Mucosa of descending colon (tissue), 3 donors: ENCODE measurements around the gene MRPL10. TPM values are rescaled to one million over a fixed set of nuclear protein-coding genes. Genes with fewer than 3 reads are reported as not detected.

Source experiments
- ATAC-seq: fragments of 200-7000 bp; cut with Tn5 transposase; one replicate; pipeline ENCODE4 v1.9.1; 2020; ENCODE audit warnings: mild to moderate bottlenecking, moderate library complexity
- DNase-seq, 3 donors: peaks; one replicate each; pipeline ENCODE4 v3.0.0-alpha.2; 2020
- H3K36me3 ChIP-seq: fragments of 200-600 bp; one replicate; pipeline ENCODE4 v1.8.0; 2021; ENCODE audit warnings: low read depth, mild to moderate bottlenecking
- H3K4me1 ChIP-seq: fragments of 200-600 bp; one replicate; pipeline ENCODE4 v1.8.0; 2021; ENCODE audit warnings: low read depth, mild to moderate bottlenecking
- H3K4me3 ChIP-seq: fragments of 200-600 bp; one replicate; pipeline ENCODE4 v1.8.0; 2021; ENCODE audit warnings: mild to moderate bottlenecking
- H3K9me3 ChIP-seq: fragments of 200-600 bp; one replicate; pipeline ENCODE4 v1.8.0; 2021; ENCODE audit warnings: mild to moderate bottlenecking
- CTCF ChIP-seq: fragments of 200-600 bp; IDR thresholded peaks from one replicate; pipeline ENCODE4 v1.8.0; 2022; ENCODE audit warnings: antibody characterized with exemption, mild to moderate bottlenecking
- intact Hi-C, 2 donors: fragments of 100-400 bp; cut with DNase I in 1 of 2; cut with micrococcal nuclease in 1 of 2; formaldehyde crosslinking; loops; one replicate each; pipeline versions ENCODE4 v1.11.0 to v1.11.1; 2022; cut with DNase I, micrococcal nuclease
- total RNA-seq, 3 donors: library from RNA; stranded (reverse); fragmentation: NEBNext Ultra II Directional in 2 of 3; extraction: Animal tissue kit (Norgen Biotek cat#: 25700) in 2 of 3; gene quantifications; one replicate each; pipeline versions ENCODE4 v1.2.1 to v1.2.4, GENCODE V29; 2021 to 2023
- donor health status: DM: no; HTN: no; CAD: no; lungs with moderate emphysema.
- donor health status: DM: no; HTN: no; CAD: no.
- donor health status: DM: no; HTN: yes; CAD: no.

Gene MRPL10
- total RNA-seq, 3 donors from 2014 or later = 36.2 to 46.0 (median 41.8) TPM

GRCh38 chr17:47792979-47793378, 38.4 kb downstream of the MRPL10 start:
- Histone ChIP-seq H3K4me1 (peaks cover 5% of the 10 kb centered on the region), H3K9me3 (no peaks in the 10 kb centered on the region), H3K36me3 (no peaks in the 10 kb centered on the region), H3K4me3 (no peak overlapping the region)
- ATAC-seq (no peak), DNase-seq (no peak)
- intact Hi-C loops = no loop called here
- no peak for TF ChIP-seq CTCF

GRCh38 chr17:47792457-47792856, 38.9 kb downstream of the MRPL10 start:
- Histone ChIP-seq H3K4me3 (no peak overlapping the region), H3K4me1 (peaks cover 5% of the 10 kb centered on the region), H3K36me3 (no peaks in the 10 kb centered on the region), H3K9me3 (no peaks in the 10 kb centered on the region)
- DNase-seq = no peak
- TF ChIP-seq CTCF = no peak
- no peak for ATAC-seq
- intact Hi-C loops = no loop called here

- ATAC-seq = no peak
- Histone ChIP-seq H3K4me1 (peaks cover 5% of the 10 kb centered on the region), H3K4me3 (no peak overlapping the region), H3K9me3 (no peaks in the 10 kb centered on the region), H3K36me3 (no peaks in the 10 kb centered on the region)
- DNase-seq = no peak
- TF ChIP-seq CTCF = no peak
- intact Hi-C loops = no loop called here
These were observed 40.3 kb downstream of the MRPL10 start for GRCh38 chr17:47791025-47791424.

- intact Hi-C loops = no loop called here
These were observed 41.5 kb downstream of the MRPL10 start for GRCh38 chr17:47789611-47790561.

GRCh38 chr17:47785538-47786123, 45.7 kb downstream of the MRPL10 start:
- intact Hi-C loops = no loop called here
- no peak for TF ChIP-seq CTCF
- no peak for DNase-seq
- Histone ChIP-seq H3K9me3 (no peaks in the 10 kb centered on the region), H3K4me1 (peaks cover 5% of the 10 kb centered on the region), H3K36me3 (no peaks in the 10 kb centered on the region), H3K4me3 (no peak overlapping the region)
- no peak for ATAC-seq

More at GRCh38 chr17:47789611-47790561, 41.5 kb downstream of the MRPL10 start:
- DNase-seq = peak; percentile 48 to 69 (median 56)
- no peak for TF ChIP-seq CTCF
- Histone ChIP-seq H3K36me3 (no peaks in the 10 kb centered on the region), H3K4me1 (peaks cover 5% of the 10 kb centered on the region), H3K9me3 (no peaks in the 10 kb centered on the region), H3K4me3 (no peak overlapping the region)
- ATAC-seq = peak; percentile 88
